NCI-H1105 (cell line): Measurements from ENCODE around the gene PRDM12.
A peak's percentile ranks its signal among the peaks of the same experiment; 100 is the strongest.
"Not testable (repeated sequence)": the region's sequence is repeated elsewhere in the genome, so short reads cannot be mapped to it uniquely, and the experiment has no call there.

Experiments used
- DNase-seq: peaks from one replicate; lab custom pipeline; 2025; lab: John Stamatoyannopoulos, UW

The PRDM12 gene

DNA sequence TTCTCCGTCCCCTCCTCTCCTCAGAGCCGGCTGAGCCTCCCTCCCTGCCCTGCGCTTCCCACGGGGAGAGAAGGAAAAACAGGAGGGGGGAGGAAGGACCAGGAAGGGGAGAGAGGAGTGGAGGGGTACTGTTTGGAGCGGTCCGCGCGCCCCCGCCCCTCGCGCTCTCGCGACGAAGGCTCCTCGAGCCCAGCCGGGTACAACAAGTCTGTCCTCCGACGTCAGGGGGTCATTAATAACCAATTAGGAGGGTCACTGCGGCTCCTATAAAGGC is 480 bp upstream of the PRDM12 start:
- no peak for DNase-seq

DNA sequence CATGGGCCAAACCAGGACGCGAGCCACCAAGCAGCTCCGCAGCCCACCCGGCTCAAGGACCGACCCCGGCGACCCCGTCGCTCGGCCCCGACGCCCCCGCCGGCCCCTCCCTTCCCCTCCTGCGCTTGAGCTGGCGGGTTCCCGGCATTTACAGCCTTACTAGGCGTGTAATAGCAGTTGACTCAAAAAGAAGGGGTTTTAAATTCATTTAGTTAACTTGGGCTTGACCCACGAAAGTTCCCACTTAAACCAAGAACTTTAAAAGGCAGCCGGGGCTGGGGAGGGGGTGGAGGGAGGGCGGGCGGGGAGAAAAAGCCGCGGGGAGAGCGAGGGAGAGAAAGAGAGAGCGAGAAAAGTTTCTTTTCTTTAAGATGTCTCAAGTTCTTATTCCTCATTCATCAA is 636 bp downstream of the PRDM12 start:
- no peak for DNase-seq

DNA sequence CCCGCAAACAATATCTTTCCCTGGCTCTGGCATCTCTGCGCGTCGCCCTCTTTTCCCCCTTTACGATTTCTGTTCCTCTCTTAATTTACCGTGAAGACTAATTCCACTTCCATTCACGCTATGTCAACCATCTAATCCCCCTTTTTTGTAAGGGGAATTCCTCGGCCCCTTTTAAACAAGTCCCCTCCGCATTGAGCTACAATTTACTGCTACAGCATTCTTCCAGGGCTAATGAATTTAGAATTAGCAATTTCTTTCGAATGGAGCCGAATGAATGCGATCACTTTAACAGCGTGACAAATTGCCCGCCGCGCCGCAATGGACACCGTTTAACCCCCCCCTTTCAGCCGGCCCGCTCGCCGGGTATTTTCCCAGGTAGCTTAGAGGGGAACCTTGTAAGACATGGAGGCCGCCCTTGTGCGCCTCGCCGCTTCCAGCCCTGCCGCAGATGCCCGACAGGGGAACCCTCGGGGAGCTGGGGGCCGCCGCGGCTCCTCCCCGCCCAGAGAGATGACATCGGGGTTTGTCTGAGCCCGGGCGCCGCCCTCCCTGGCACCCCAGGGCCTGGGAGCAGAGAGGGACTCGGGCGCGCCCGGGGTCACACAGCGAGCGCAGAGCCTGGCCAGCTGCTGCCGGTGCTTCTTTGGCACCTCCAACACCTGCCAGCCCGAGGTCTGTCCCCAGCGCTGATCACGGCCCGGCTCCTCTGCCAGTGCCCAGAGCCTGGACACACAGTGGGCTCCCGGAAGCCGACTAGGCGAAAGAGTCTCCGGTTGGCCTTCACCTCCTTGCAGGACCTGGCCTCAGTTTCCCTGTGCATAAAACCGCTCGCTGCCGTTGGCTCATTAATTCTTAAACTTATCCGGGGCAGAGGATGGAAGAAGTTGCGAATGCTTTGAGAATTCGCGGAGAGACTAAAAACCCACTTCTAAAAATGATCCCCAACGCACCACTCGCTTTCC is 1.3 kb downstream of the PRDM12 start:
- no peak for DNase-seq

DNA sequence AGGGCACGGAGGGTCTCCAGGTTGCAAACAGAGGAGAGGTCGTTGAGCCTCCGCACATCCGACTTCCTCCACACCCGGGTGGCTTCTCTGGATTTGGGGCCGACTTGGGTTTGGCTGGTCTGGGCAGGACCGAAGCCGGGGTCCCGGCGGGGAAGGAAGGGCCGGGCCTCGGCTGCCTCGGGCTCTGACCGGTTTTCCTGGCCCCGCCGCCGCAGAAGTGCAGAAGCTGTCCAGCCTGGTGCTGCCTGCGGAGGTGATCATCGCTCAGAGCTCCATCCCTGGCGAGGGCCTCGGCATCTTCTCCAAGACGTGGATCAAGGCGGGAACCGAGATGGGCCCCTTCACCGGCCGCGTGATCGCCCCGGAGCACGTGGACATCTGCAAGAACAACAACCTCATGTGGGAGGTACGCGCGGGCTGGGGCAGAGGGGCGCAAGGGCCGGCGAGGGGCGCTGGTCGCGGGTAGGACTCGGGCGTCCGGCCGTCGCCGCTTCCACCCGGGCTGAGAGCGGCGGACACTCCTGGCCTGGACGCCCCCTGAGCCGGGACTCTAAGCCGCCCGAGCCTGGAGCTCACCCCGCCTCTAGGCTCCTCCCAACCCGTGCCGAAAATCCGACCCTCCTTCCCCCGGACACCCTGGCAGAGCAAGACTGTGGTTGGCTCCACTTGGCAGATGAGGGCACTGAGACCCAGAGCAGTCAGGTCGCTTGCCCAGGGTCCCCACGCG is 2.2 kb downstream of the PRDM12 start:
- DNase-seq: no peak

DNA sequence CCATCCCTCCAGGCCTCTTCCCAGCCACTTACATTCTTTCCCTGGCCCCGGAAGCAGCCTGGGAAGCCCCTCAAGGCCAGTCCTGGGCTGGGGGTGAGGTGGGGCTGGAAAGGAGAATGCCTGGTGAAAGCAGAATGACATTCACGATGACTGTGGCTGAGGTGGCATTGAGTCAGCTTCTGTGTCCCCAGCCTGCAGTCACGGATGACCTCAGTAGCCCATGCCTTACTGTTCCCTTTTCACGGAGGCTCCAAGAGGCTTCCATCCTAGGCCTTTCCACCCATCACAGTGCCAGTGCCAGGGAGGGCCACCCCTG is 2.7 kb downstream of the PRDM12 start:
- no peak for DNase-seq

DNA sequence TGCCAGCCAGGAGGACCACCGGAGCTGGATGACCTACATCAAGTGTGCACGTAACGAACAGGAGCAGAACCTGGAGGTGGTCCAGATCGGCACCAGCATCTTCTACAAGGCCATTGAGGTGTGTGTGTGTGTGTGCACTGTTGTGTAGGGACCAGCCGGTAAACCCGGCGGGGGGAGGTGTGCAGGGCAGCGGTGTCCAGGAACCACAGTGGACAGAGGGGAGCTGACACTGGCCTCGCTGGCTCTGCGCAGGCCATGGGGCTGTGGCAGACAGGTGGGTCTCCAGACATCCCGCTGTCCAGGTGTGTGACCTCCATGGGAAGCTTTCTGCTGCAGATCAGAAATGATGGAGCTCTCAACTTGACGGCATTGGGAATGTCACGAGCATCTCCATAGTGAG is 3.8 kb downstream of the PRDM12 start:
- DNase-seq: no peak

GRCh38 chr9:130668659-130669058 is 4.3 kb downstream of the PRDM12 start:
- no peak for DNase-seq

DNA sequence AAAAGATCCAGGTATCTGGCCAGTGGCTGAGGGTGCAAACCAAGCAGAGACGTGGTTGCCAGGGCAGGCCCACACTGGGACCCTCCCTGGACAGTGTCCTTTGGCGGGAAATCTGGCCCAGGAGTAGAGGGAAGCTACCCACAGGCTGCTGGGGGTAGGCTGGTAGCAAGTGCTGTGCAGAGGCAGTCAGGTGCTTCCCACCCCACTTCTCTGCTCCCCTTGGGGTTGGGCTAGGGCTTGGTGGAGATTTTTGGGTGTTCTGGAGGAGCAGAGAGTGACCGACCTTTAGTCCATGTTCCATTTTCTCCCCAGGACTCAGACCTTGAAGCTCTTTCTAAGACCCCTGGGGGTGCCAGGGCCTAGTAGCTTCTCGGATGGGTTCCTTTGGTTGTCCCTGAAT is 5.6 kb downstream of the PRDM12 start:
- DNase-seq: no peak

- no peak for DNase-seq
These were observed 6.2 kb downstream of the PRDM12 start for GRCh38 chr9:130670644-130671043.

DNA sequence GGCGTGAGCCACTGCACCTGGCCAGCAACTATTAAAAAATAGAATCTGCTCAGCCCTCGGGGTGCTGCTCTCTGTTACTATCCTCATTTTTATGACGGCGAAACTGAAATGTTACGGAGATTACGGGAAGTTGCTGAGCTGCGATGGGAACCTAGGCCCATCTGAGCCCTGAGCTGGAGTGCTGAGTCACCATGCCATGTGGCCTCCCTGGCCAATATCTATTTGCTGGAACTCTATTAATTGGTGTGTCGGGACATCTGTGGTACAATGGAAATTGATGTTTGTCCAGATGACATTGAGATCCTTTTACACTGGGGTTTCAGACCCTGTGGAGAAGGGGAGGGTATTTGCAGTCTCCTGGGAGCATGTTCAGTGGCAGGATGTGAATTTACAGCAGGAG is 8.1 kb downstream of the PRDM12 start:
- no peak for DNase-seq

DNA sequence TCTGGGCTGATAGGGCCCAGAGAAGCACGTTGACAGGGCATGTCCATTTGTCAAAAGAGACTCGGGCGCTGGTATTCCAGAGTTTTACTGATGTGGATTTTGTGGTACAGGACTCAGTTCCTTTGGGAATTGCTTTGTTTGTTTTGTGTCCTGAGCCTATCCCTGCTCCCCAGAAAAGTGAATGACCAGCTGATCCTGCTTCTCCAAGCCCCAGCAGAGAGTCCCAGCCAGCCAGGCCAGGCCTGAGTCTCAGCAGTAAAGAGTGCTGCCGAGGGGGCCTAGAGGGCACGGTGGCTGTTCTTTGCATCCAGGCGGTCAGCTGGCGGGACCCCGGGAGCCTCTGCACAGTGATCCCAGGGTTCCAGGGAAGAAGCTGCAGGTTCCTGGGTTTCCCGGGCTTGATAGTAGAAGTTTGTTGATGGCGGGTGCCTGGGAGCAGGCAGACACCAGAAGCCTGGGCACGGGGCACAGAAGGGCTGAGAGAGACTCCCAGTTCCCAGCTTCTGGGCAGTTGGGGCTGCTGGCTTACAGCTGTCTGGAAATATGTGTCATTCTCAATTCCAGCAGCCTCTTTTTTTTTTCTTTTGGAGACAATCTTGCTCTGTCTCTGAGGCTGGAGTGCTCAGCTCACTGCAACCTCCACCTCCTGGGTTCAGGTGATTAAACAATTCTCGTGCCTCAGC is 8.7 kb downstream of the PRDM12 start:
- no peak for DNase-seq

GRCh38 chr9:130675396-130675795 is 11.0 kb downstream of the PRDM12 start:
- DNase-seq: no peak

- no peak for DNase-seq
These were observed 12.9 kb downstream of the PRDM12 start for GRCh38 chr9:130677252-130677651.

- DNase-seq: peak; percentile 67
These were observed 16.7 kb downstream of the PRDM12 start for GRCh38 chr9:130680836-130681768.

GRCh38 chr9:130681769-130682420 is 17.5 kb downstream of the PRDM12 start:
- no peak for DNase-seq

GRCh38 chr9:130682421-130683121 is 18.2 kb downstream of the PRDM12 start:
- DNase-seq: peak; percentile 58

GRCh38 chr9:130685104-130685503 is 20.7 kb downstream of the PRDM12 start:
- no peak for DNase-seq

DNA sequence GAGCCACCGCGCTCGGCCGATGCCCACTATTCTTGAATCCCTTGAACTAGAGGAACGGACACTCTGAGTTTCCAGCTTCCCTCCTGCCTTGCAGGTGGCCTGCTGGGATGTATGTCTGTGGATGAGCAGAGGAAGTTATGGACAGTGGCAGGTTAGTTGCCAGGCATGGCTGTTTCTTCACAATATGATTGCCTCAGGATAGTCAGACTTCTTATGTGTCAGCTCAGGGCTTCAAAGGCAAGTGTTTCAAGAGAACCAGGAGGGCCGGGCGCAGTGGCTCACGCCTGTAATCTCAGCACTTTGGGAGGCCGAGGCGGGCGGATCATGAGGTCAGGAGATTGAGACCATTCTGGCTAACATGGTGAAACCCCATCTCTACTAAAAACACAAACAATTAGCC is 21.6 kb downstream of the PRDM12 start:
- DNase-seq: not testable (repeated sequence)

- no peak for DNase-seq
These were observed 23.2 kb downstream of the PRDM12 start for GRCh38 chr9:130687615-130688014.

GRCh38 chr9:130688072-130688471 is 23.7 kb downstream of the PRDM12 start:
- DNase-seq: no peak

- no peak for DNase-seq
These were observed 25.2 kb downstream of the PRDM12 start for GRCh38 chr9:130689572-130689936.
